HG03139 (cell line): ENCODE data around the gene MILR1.

Source experiments
- ATAC-seq: cut with Tn5 transposase; IDR thresholded peaks from one replicate; pipeline ENCODE4 v1.9.1; 2021; ENCODE audit not compliant: unreplicated experiment

MILR1 gene

DNA sequence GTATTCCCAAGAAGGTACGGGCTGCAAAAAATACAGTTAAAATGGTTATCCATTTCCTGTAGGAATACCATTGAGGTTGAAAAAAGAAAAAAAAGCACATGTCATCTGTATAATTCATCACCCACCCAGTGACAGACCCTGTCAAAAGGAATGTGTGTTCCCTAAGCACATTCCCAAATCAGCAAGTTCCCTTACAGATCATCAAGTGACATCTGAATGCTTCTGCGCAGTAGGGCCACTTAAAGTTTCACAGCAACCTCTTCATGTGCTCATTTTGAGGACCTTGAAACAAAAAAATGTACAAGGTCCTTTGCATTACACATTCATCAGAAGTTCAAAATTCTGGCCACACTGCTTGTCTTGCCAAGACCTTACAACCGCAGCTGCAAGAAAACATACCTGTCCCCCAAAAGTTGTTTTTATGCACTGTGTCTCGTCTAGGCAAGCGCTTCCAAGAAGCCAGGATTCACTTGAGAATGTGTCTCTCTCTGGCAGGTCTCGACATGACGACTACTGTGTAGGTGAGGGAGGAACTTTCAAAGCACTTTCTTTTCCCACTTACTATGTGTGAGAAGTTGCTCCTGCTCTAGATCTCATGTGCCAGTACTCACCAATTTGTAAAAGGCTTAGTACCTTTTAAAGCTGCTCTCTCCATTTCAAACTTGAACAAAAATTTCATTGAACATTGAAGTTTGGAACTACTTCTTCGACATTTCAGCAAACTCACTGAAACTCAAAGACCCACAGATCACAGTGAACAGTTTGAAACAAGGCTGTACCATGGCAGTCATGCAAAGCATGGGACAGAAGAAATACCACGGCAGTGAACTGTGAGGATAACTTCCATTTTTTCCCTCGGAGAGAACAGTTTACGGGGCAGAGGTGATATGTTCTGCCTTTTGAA lies 52.2 kb downstream of the MILR1 start:
- no peak for ATAC-seq

DNA sequence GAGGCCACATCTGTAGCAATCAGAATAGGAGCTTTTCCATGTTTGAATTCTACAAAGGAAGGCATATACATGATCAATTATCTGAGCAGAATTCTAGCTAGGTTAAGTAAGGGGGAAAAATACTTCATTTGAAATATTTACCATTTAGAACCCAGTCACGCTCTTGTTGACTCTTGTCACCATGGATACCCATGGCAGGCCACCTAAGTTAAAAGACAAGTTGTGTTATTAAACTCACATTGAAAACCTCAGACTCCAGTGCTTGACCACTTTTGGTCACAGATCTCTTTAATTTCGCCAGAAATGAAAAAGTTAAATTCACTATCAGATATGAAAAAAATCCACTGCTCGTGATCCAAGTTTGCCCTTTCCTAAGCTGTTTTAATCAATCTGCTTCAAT lies 53.1 kb downstream of the MILR1 start:
- ATAC-seq, result no peak

DNA sequence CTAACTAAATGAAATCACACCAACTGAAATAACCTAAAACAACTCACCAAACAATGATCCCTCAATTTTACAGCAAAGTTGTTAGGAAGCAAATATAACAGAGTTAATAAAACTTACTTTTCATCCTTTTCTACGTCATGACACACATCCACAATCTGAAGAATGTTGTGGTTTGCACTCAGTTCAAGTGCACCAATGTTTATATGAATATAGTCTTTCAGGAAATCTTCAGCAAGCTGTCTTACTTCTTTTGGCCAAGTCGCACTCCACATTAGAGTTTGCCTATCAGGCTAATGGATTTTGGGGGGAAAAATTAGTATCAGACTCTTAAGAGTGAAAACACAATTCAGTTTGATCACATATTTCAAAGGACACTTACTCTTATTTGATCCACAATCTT lies 53.9 kb downstream of the MILR1 start:
- ATAC-seq, result no peak

DNA sequence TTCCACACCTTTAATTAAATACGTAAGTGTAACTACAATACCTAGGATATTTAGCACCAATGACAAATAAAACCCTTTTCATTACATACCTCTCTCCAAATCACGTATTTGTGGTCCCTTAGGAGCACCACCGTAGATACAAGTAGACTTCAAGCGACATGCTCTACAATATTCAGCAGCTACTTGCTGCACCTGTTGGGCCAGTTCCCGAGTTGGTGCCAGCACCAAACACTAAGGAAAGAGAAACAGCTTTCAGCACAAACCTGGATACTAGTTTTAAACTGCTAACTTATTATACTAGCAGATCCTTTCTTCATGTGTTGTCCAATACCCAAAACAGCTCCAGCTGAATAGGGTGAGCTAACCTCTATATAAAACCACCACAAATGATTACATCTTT lies 54.4 kb downstream of the MILR1 start:
- ATAC-seq, result no peak

DNA sequence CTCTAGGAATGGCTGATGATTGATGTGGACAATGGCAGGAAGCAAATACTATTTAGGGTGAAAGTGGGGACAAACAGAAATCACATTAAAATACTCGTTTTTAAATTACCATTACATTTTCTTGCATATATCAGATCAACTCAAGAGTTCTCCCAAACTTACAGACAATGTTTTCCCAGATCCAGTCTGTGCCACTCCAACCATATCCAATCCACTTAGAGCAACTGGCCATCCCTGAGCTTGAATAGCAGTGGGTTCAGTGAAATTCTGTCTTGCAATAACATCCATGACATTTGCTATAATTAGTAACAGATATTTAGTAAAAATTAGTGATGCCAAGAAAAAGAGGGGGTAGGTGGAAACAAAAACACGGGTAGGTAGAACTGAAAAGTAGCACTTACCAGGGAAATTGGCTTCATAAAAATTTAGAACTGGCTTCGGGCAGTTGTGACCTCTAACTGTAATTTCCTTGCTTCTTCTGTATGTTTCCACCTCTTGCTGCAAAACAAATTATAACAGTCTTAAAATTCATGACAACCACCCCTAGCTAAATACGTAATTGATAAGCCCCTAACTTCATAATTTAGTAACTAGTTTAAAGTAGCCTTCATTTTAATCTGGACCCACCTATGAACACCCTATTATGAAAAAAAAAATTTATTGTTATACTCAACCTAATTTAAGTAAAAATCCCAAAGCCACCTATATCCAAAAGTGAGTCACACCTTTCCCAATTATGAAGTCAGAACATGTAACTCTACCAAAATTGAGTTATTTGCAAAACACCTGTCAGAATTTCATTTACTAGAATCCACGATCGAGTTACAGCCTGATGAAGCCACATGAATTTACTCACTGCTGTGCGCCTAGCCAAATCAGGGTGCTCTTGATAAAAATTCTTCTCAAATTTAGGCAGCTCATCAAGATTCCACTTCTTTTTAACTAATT lies 55.2 kb downstream of the MILR1 start:
- no peak for ATAC-seq

DNA sequence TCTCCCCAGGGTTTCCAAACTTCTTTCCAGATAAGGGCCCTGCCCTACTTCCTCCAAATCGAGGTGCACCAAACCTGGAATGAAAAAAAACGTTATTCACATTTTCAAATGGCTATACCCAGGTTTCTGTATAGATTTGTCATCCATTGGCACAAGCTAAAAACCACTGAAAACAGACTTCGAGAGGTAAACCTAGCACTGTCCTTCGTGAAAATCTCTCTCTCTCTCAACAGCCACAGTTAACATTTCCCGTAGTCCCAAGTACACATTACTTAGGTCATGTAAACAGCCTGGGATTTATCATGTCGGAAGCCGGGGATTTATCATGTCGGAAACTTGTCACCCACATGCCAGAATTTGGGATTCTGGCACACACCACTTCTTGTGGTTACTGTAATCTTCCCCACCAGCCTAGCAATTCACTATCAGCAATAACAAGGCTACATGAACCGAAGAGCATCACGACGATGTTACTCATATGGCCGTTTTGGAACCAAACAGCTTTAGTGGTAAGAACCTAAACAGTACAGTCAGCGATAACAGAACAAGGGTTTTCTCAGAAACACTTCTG lies 55.9 kb downstream of the MILR1 start:
- ATAC-seq, result no peak

DNA sequence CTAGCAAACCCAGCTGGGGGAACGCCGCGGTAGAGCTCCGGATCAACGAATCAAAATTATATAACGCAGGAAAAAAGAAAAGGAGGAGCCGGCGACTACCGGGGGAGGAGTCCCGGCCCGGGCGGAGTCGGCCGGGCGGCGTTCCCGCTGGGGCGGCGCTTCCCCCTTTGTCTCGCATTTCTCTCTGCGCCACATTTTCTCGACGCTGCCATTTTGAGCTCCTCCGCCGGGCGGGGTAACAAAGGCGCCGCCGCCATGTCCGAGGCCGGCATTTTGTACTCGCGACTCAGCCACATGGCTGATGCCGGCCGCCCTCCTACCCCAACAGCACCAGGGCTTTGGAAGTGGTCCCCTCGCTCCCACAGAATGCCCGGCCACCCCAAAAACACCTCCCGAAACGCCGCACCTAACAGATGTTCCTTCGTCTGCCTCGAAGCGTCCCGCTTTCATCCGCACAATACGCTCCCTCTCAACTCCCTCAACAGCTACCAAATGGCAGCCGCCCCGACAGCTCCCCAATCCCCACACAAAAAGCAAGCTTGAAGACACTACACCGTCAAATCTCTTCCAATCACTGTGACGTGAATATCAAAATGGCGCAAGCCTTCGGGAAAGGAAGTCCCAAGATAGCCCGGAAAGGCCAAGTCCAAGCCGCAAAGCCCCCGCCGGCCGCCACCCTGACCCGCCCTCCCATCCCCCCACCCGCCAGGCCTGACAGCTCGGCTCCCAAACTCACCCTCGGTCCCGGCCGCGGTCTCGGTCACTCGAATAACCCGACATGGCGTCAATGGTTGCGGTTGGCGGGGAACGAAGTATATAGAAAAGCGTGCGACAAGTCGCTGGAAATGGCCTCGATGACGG lies 56.7 kb downstream of the MILR1 start:
- ATAC-seq, result no peak

DNA sequence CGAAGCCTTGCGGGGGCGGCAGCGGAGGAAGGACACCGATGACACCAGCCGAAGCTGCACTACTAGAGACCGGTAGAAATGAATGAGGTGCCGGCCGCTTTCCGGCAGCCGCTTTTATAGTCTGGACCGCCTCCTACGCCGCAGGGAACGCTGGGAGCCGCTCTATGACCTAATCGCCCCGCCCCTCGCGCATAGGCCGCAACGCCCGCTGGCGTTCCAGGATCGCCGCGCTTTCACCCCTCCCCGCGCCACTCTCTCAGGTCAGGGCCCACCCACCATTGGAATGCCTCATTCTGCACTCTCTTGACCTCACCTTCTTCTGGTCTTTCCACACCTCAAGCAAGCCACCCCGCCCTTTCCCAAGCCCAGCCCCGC lies 57.3 kb downstream of the MILR1 start, which contains the start of gene DDX5:
DDX5 (minus strand) TSS at position 89 of the 375 bp plus-strand sequence. CDS start 170 bp downstream, outside the sequence.
- ATAC-seq, result peak; percentile 52

DNA sequence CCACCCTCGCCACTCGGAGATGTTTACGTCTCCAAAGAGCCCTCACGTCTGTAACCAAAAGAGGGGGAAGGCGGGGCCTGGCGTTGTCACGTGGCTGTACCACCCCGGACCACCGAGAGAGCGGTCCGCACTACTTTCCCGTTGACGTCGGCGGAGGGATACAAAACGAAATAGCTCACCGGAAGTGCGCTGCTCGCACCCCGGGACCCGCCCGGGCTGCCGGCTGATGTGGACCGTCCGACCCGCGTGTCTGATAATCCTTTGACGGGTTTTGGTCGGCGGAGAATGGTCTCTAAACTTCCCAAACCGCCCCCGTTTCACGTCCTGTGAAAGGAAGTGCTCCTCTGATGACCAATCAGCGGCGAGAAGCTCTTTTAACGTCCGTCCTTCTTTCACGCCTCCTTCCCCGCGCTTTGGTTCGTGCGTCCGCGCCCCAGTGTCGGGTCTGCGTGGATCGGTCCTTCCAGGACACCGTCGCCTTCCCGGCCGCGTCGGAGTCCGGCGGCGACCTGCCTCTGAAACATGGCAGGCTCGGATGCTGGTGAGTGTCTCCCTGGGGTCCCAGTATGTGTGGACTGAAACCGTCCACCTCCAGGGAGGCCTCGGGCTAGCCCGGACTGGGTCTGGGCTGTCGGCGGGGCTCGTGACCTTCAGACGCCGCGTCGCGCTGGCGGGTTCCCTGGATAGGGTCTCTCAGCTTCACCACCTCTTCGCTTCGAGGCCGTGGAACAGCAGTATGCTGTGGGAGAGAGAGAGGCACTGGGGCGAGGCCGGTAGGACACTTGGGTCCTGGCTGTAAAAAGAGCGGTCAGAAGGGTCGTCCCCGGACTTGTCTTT lies 57.9 kb downstream of the MILR1 start, which contains the start of gene CEP95:
CEP95 (plus strand) TSS at position 402 of the 837 bp plus-strand sequence; CDS start at position 523, 121 bp downstream.
- ATAC-seq, result peak; percentile 57

DNA sequence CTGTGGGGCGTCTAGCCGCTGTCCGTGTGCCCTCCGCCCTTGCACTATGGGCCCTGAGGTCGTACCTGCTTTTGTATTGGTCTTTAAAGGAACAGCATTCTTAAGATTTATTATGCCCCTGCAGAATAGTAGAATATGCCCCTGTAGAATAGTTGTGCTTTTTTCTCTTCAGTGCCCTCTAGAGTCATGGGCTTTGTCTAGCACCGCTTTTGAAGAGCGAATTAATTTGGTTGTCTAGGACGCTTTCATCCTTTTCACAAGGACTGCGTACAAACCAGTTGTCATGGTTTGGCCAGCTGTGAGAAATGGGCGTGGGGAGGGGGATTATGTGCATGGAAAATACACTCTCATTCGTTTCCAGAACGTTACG lies 58.5 kb downstream of the MILR1 start:
- no peak for ATAC-seq

DNA sequence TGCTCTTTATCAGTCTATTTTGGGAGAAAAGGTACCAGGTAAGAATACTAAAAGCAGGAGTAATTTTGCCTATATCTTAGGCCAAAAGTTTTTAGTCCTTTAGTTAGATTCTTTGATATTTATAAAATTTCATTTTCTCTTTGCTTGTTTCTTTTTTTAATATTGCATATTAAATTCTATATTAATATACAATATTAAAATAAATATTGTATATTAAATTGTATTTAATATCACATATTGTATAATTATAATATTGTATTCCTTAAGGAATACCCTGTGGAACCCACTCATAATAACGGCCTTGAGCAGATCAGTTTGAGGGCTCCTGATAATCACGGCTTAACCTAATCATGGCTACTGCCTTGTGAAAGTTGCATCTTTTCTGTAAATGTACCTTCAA lies 59.8 kb downstream of the MILR1 start:
- no peak for ATAC-seq

DNA sequence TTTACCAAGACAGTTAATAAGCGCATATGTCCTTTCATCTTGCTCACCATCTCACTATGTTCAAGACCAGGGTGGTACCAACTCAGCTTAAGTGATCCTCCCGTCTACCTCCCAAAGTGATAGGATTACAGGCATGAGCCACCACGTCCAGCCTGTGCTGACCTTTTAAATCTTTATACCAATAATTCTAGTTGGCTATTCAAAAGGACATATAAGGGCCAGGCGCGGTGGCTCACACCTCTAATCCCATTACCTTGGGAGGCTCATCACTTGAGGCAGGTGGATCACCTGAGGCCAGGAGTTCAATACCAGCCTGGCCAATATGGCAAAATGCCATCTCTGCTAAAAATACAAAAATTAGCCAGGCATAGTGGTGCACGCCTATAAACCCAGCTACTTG lies 60.3 kb downstream of the MILR1 start:
- ATAC-seq, result no peak

DNA sequence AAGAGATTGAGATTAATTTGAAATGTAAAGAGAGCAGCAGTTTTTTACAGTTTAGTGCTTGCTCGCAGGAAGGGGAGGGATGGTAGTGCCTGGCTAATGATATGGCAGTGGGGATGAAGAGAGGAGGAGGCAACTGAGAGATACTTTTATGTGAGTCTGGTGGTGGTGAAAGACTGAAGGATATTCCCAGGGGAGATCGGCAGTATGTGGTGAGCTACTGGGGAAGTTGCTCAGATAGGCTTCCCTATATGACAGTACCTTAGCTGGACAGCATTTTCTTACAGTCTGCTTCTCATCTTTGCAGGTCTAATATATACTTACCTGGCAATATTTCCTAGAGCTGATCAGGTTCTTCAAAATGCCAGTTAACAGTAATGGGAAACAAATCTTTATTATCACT lies 66.5 kb downstream of the MILR1 start:
- ATAC-seq, result no peak

DNA sequence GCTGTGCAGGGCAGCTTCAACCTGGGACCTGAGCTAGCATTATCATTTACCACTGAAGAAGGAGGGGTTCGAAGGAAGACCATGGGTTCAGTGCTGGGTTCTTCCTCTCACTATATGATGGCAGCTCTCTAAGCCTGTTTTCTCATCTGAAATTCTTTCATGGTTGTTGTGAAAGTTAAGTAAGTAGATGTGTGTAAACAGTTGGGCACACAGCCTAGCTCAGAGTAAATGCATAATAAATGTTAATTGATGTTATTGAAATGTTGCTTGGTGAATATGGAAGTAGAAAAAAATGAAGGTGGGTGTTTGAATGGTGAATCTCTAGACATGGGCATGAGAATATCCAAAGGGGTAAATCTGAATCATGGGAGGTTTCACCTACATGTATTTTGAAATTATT lies 66.9 kb downstream of the MILR1 start:
- no peak for ATAC-seq
